ENCODE measurements around the gene WIPF1. TPM values are rescaled to one million over a fixed set of nuclear protein-coding genes. Genes with fewer than 3 reads are reported as not detected.
A peak's percentile ranks its signal among the peaks of the same experiment; 100 is the strongest.

Gene WIPF1
- total and polyA plus RNA-seq, 10 donors: 74.9 to 265 (median 175) TPM

- WGBS, 5 donors: 86 to 93% (median 91%) methylated on average over 5 of the region's 5 CpGs
- no peaks in the 10 kb centered on the region for H3K9me3 ChIP-seq
- TF ChIP-seq CTCF (IDR thresholded peaks at IDR 0.05 in 8 of 11, conservative IDR thresholded peaks at IDR 0.05 in 3 of 11) (no peak), POLR2AphosphoS5 (IDR thresholded peaks at IDR 0.05) (no peak), POLR2A (IDR thresholded peaks at IDR 0.05) (no peak)
- DNase-seq: no peak
- intact Hi-C loops (cut with DNase I; ENCODE audit: low total_unique reads): no loop called here
- peaks cover 5 to 100% (median 80%) of the 10 kb centered on the region in 6 donors for H3K36me3 ChIP-seq
- H3K4me1 ChIP-seq: peaks cover 0 to 14% (median 2%) of the 10 kb centered on the region in 6 donors
- H3K27me3 ChIP-seq (replicated peaks in 1 of 7): no peaks in the 10 kb centered on the region
- peak overlapping the region in 1 of 8 donors; percentile 8 for H3K27ac ChIP-seq
- H3K4me3 ChIP-seq: no peak overlapping the region
Measured at GRCh38 chr2:174561972-174562370, 35.6 kb downstream of the WIPF1 start.

GRCh38 chr2:174561283-174561971 is 36.2 kb downstream of the WIPF1 start:
- Histone ChIP-seq H3K36me3 (peaks cover under 1 to 100% (median 74%) of the 10 kb centered on the region in 6 donors), H3K9me3 (no peaks in the 10 kb centered on the region), H3K4me3 (no peak overlapping the region), H3K27ac (peak overlapping the region in 4 of 8 donors; percentile 17 to 31 (median 24)), H3K27me3 (replicated peaks in 1 of 7) (no peaks in the 10 kb centered on the region), H3K4me1 (peaks cover 0 to 14% (median 2%) of the 10 kb centered on the region in 6 donors)
- TF ChIP-seq POLR2AphosphoS5 (IDR thresholded peaks at IDR 0.05): peak in 1 of 3 donors; percentile 66
- TF ChIP-seq CTCF (IDR thresholded peaks at IDR 0.05 in 8 of 11, conservative IDR thresholded peaks at IDR 0.05 in 3 of 11): no peak
- TF ChIP-seq POLR2A (IDR thresholded peaks at IDR 0.05): no peak
- no peak for DNase-seq
- 68 to 82% (median 78%) methylated on average over 8 of the region's 8 CpGs for WGBS, 5 donors
- intact Hi-C loops (cut with DNase I; ENCODE audit: low total_unique reads): no loop called here

- no peak for DNase-seq
- no peaks in the 10 kb centered on the region for H3K9me3 ChIP-seq
- peak overlapping the region in 3 of 8 donors; percentile 21 to 31 (median 27) for H3K27ac ChIP-seq
- H3K27me3 ChIP-seq (replicated peaks in 1 of 7): no peaks in the 10 kb centered on the region
- intact Hi-C loops (cut with DNase I; ENCODE audit: low total_unique reads): no loop called here
- no peak for TF ChIP-seq POLR2AphosphoS5 (IDR thresholded peaks at IDR 0.05)
- no peak overlapping the region for H3K4me3 ChIP-seq
- H3K36me3 ChIP-seq: peaks cover 0 to 99% (median 68%) of the 10 kb centered on the region in 6 donors
- H3K4me1 ChIP-seq: peaks cover 0 to 14% (median 4%) of the 10 kb centered on the region in 6 donors
Measured at GRCh38 chr2:174560737-174561136, 36.9 kb downstream of the WIPF1 start.

GRCh38 chr2:174555998-174556397 is 41.6 kb downstream of the WIPF1 start:
- Histone ChIP-seq H3K4me1 (peaks cover 11 to 51% (median 26%) of the 10 kb centered on the region in 6 donors), H3K36me3 (peaks cover 0 to 51% (median 23%) of the 10 kb centered on the region in 6 donors), H3K27ac (peak overlapping the region in 1 of 8 donors; percentile 42), H3K27me3 (replicated peaks in 1 of 7) (no peaks in the 10 kb centered on the region), H3K9me3 (no peaks in the 10 kb centered on the region), H3K4me3 (no peak overlapping the region)
- intact Hi-C loops (cut with DNase I; ENCODE audit: low total_unique reads): no loop called here
- DNase-seq: no peak
- 72 to 77% (median 74%) methylated on average over 4 of the region's 4 CpGs for WGBS, 5 donors
- TF ChIP-seq CTCF (IDR thresholded peaks at IDR 0.05 in 8 of 11, conservative IDR thresholded peaks at IDR 0.05 in 3 of 11) (no peak), POLR2A (IDR thresholded peaks at IDR 0.05) (no peak), POLR2AphosphoS5 (IDR thresholded peaks at IDR 0.05) (peak in 1 of 3 donors; percentile 3)
